Hepatocyte (in vitro differentiated cells): Measurements from ENCODE around the gene CEBPG. TPM values are rescaled to one million over a fixed set of nuclear protein-coding genes. Genes with fewer than 3 reads are reported as not detected.

Experiments
- DNase-seq: peaks from one replicate; pipeline ENCODE4 v3.0.0-alpha.2; 2016; ENCODE audit warnings: low spot score
- H2AFZ ChIP-seq: fragments of 200-600 bp; sonication (generic); 2 replicates; pipeline ENCODE4 v1.6.0; 2016; ENCODE audit warnings: antibody characterized with exemption, mild to moderate bottlenecking
- H3K27ac ChIP-seq: fragments of 200-600 bp; sonication (generic); 2 replicates; pipeline ENCODE4 v1.5.1; 2016; ENCODE audit warnings: mild to moderate bottlenecking
- H3K27me3 ChIP-seq: fragments of 200-600 bp; sonication (generic); 2 replicates; pipeline ENCODE4 v1.6.1; 2016
- H3K36me3 ChIP-seq: fragments of 200-600 bp; sonication (generic); replicated peaks from 2 replicates; pipeline ENCODE4 v1.5.1; 2016; ENCODE audit warnings: low read depth; ENCODE audit not compliant: insufficient read depth
- H3K4me1 ChIP-seq: fragments of 200-600 bp; sonication (generic); 2 replicates; pipeline ENCODE4 v1.5.1; 2016; ENCODE audit warnings: mild to moderate bottlenecking, moderate library complexity; ENCODE audit not compliant: insufficient read depth
- H3K4me2 ChIP-seq: fragments of 200-600 bp; sonication (generic); 2 replicates; pipeline ENCODE4 v1.6.0; 2016
- H3K4me3 ChIP-seq: fragments of 200-600 bp; sonication (generic); 2 replicates; pipeline ENCODE4 v1.5.1; 2016; ENCODE audit warnings: mild to moderate bottlenecking
- H3K79me2 ChIP-seq: fragments of 200-600 bp; sonication (generic); 2 replicates; pipeline ENCODE4 v1.6.0; 2017; ENCODE audit warnings: mild to moderate bottlenecking
- H3K9me2 ChIP-seq: fragments of 200-600 bp; sonication (generic); replicated peaks from 2 replicates; pipeline ENCODE4 v1.6.0; 2017; ENCODE audit warnings: mild to moderate bottlenecking; ENCODE audit not compliant: insufficient read depth
- H3K9me3 ChIP-seq: fragments of 200-600 bp; sonication (generic); 2 replicates; pipeline ENCODE4 v1.5.1; 2016; ENCODE audit warnings: low read depth, mild to moderate bottlenecking
- H4K20me1 ChIP-seq: fragments of 200-600 bp; sonication (generic); 2 replicates; pipeline ENCODE4 v1.6.0; 2016; ENCODE audit warnings: mild to moderate bottlenecking; ENCODE audit not compliant: insufficient read depth, poor library complexity, severe bottlenecking
- CTCF ChIP-seq: fragments of 200-600 bp; sonication (generic); IDR thresholded peaks from 2 replicates; pipeline ENCODE4 v1.5.1; 2016; ENCODE audit warnings: antibody characterized with exemption, mild to moderate bottlenecking; ENCODE audit not compliant: poor library complexity
- EZH2 ChIP-seq: fragments of 200-600 bp; sonication (generic); IDR thresholded peaks from 2 replicates; pipeline ENCODE4 v1.6.1; 2016; ENCODE audit warnings: antibody characterized with exemption, mild to moderate bottlenecking, borderline replicate concordance
- EZH2phosphoT487 ChIP-seq: fragments of 200-600 bp; sonication (generic); IDR thresholded peaks from one replicate; pipeline ENCODE4 v1.6.1; 2018; ENCODE audit warnings: antibody characterized with exemption, mild to moderate bottlenecking, low read depth, moderate library complexity; ENCODE audit not compliant: unreplicated experiment, severe bottlenecking
- WGBS: methylation state at CpG from one replicate; pipeline ENCODE4 v1.1.6; 2016; ENCODE audit warnings: low lambda C conversion rate; ENCODE audit errors: missing lambda C conversion rate; 5-methylcytosine and 5-hydroxymethylcytosine counted together
- polyA plus RNA-seq: library from polyadenylated mRNA; unstranded; fragments of >200 nt; fragmentation: Nextera tagmentation; extraction: Ambion mirVana; gene quantifications from 2 replicates; pipeline ENCODE4 v1.2.1, GENCODE V29; 2016
- total RNA-seq: library from RNA; depleted of rRNA; stranded (reverse); fragments of >200 nt; gene quantifications from 2 replicates; pipeline ENCODE4 v1.2.3, GENCODE V29; 2014

Gene CEBPG
- total and polyA plus RNA-seq, 2 experiments from 2014 or later: 33.1 to 69.5 TPM

GRCh38 chr19:33357556-33357955 is 16.0 kb upstream of the CEBPG start:
- H3K27ac ChIP-seq: no peak overlapping the region
- no peak overlapping the region for H3K4me3 ChIP-seq
- no peaks in the 10 kb centered on the region for H3K79me2 ChIP-seq
- H3K36me3 ChIP-seq: no peaks in the 10 kb centered on the region
- H3K9me2 ChIP-seq: no peaks in the 10 kb centered on the region
- H3K4me1 ChIP-seq: no peaks in the 10 kb centered on the region
- no peak overlapping the region for H2AFZ ChIP-seq
- WGBS: 64% methylated on average over 1 of the region's 1 CpG
- no peaks in the 10 kb centered on the region for H3K9me3 ChIP-seq
- DNase-seq: no peak
- TF ChIP-seq EZH2: no peak
- no peak for TF ChIP-seq EZH2phosphoT487
- no peak for TF ChIP-seq CTCF
- no peaks in the 10 kb centered on the region for H4K20me1 ChIP-seq
- H3K27me3 ChIP-seq: no peaks in the 10 kb centered on the region
- H3K4me2 ChIP-seq: no peak overlapping the region

- no peaks in the 10 kb centered on the region for H3K9me3 ChIP-seq
- no peaks in the 10 kb centered on the region for H4K20me1 ChIP-seq
- no peak for DNase-seq
- 79% methylated on average over 6 of the region's 6 CpGs for whole genome bisulfite sequencing
- TF ChIP-seq EZH2phosphoT487 (no peak), CTCF (no peak), EZH2 (no peak)
- no peak overlapping the region for H3K4me2 ChIP-seq
- no peak overlapping the region for H3K4me3 ChIP-seq
- no peaks in the 10 kb centered on the region for H3K36me3 ChIP-seq
- H3K9me2 ChIP-seq: no peaks in the 10 kb centered on the region
- no peaks in the 10 kb centered on the region for H3K4me1 ChIP-seq
- no peak overlapping the region for H3K27ac ChIP-seq
- no peaks in the 10 kb centered on the region for H3K27me3 ChIP-seq
- H2AFZ ChIP-seq: no peak overlapping the region
- H3K79me2 ChIP-seq: no peaks in the 10 kb centered on the region
Measured at GRCh38 chr19:33358408-33358807, 15.1 kb upstream of the CEBPG start.

- H2AFZ ChIP-seq: no peak overlapping the region
- H3K79me2 ChIP-seq: no peaks in the 10 kb centered on the region
- no peak overlapping the region for H3K4me3 ChIP-seq
- no peaks in the 10 kb centered on the region for H3K36me3 ChIP-seq
- WGBS: 86% methylated on average over 3 of the region's 3 CpGs
- H3K4me1 ChIP-seq: no peaks in the 10 kb centered on the region
- no peaks in the 10 kb centered on the region for H4K20me1 ChIP-seq
- no peak overlapping the region for H3K4me2 ChIP-seq
- no peaks in the 10 kb centered on the region for H3K9me2 ChIP-seq
- no peak for DNase-seq
- H3K27me3 ChIP-seq: no peaks in the 10 kb centered on the region
- no peak overlapping the region for H3K27ac ChIP-seq
- H3K9me3 ChIP-seq: no peaks in the 10 kb centered on the region
- TF ChIP-seq EZH2: no peak
- TF ChIP-seq CTCF: no peak
- no peak for TF ChIP-seq EZH2phosphoT487
Measured at GRCh38 chr19:33359581-33359980, 13.9 kb upstream of the CEBPG start.
